Adrenal gland (tissue), 5 donors: ENCODE data around the gene GAS2.

ENCODE experiments used
- POLR2A ChIP-seq, 2 donors: fragments of 450-650 bp; IDR thresholded peaks; one replicate each; pipeline ENCODE4 v1.6.1; 2017; ENCODE audit warnings: antibody characterized with exemption in 2 of 2, mild to moderate bottlenecking in 2 of 2, moderate library complexity in 1 of 2
- TF ChIP-seq, protein P1 (sequence below), 6 experiments: fragments of 450-650 bp in 4 of 6; fragments of 200-600 bp in 2 of 6; sonication (generic) in 1 of 6; IDR thresholded peaks; 1 replicate in 5 of 6; 2 replicates in 1 of 6; pipeline versions ENCODE4 v1.5.1 to v1.8.0; 2016 to 2021; ENCODE audit warnings: antibody characterized with exemption in 6 of 6, mild to moderate bottlenecking in 2 of 6, moderate library complexity in 1 of 6
- donor health status: DM: no; HTN: no; CAD: no.

DNA sequence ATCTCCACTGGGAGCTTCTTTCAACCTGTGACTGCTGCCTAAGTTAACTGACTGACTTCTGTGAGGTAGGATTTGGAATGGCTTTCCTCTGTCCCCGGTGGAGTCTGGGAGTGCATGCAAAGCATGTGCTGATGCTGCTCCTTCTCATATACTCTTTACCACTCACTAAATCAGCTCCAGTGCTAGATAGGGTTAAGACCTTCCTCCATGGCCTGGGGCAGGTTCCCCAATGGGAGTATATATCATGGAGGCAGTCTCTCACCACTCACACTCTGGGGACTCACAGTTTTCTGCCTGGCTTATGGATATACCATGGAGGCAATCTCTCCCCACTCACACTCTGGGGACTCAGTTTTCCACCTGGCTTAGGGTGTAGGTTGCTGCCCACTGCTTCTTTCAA, 30.7 kb upstream of the GAS2 start:
- TF ChIP-seq, protein P1, sequence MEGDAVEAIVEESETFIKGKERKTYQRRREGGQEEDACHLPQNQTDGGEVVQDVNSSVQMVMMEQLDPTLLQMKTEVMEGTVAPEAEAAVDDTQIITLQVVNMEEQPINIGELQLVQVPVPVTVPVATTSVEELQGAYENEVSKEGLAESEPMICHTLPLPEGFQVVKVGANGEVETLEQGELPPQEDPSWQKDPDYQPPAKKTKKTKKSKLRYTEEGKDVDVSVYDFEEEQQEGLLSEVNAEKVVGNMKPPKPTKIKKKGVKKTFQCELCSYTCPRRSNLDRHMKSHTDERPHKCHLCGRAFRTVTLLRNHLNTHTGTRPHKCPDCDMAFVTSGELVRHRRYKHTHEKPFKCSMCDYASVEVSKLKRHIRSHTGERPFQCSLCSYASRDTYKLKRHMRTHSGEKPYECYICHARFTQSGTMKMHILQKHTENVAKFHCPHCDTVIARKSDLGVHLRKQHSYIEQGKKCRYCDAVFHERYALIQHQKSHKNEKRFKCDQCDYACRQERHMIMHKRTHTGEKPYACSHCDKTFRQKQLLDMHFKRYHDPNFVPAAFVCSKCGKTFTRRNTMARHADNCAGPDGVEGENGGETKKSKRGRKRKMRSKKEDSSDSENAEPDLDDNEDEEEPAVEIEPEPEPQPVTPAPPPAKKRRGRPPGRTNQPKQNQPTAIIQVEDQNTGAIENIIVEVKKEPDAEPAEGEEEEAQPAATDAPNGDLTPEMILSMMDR (IDR thresholded peaks at IDR 0.05), result no peak
- no peak for TF ChIP-seq POLR2A (IDR thresholded peaks at IDR 0.05)
